Measurements from ENCODE around the gene RCL1.

GRCh38 chr9:4797854-4798150 lies 5.1 kb downstream of the RCL1 start:
- TF ChIP-seq CTCF (IDR thresholded peaks at IDR 0.05), result no peak
- TF ChIP-seq POLR2A (IDR thresholded peaks at IDR 0.05), result no peak
